HG02642 (cell line): ENCODE results near the gene ARIH2.
"Not testable (repeated sequence)": the region's sequence is repeated elsewhere in the genome, so short reads cannot be mapped to it uniquely, and the experiment has no call there.

Experiments used
- ATAC-seq: cut with Tn5 transposase; IDR thresholded peaks from one replicate; pipeline ENCODE4 v1.9.1; 2021; ENCODE audit warnings: mild to moderate bottlenecking; ENCODE audit not compliant: unreplicated experiment, poor library complexity

The ARIH2 gene

GRCh38 chr3:48918388-48919214 lies at the start of gene ARIH2:
ARIH2 (plus strand) TSS chr3:48918842; CDS start chr3:48927559, 8,717 bp downstream.
- ATAC-seq, result peak; percentile 85

GRCh38 chr3:48877671-48878070 lies 41.0 kb upstream of the ARIH2 start:
- no peak for ATAC-seq

- ATAC-seq, result no peak
Observed at GRCh38 chr3:48879307-48879993, 39.2 kb upstream of the ARIH2 start.

GRCh38 chr3:48879994-48880377 lies 38.7 kb upstream of the ARIH2 start:
- ATAC-seq, result no peak

- ATAC-seq, result no peak
Observed at GRCh38 chr3:48881006-48881405, 37.6 kb upstream of the ARIH2 start.

GRCh38 chr3:48881652-48882114 lies 37.0 kb upstream of the ARIH2 start:
- ATAC-seq, result no peak

- ATAC-seq, result no peak
Observed at GRCh38 chr3:48885753-48886152, 32.9 kb upstream of the ARIH2 start.

GRCh38 chr3:48891606-48892005 lies 27.0 kb upstream of the ARIH2 start:
- ATAC-seq, result no peak

- no peak for ATAC-seq
Observed at GRCh38 chr3:48894516-48894915, 24.1 kb upstream of the ARIH2 start.

GRCh38 chr3:48896936-48897335 lies 21.7 kb upstream of the ARIH2 start:
- no peak for ATAC-seq

- ATAC-seq, result no peak
Observed at GRCh38 chr3:48897460-48898376, 20.9 kb upstream of the ARIH2 start.

- ATAC-seq, result peak; percentile 95
Observed at GRCh38 chr3:48898383-48899234, 20.0 kb upstream of the ARIH2 start, which contains the start of gene SLC25A20. SLC25A20 (minus strand) TSS chr3:48898882; CDS start chr3:48898794, 88 bp downstream.

- no peak for ATAC-seq
Observed at GRCh38 chr3:48899273-48899672, 19.4 kb upstream of the ARIH2 start.

GRCh38 chr3:48907026-48907425 lies 11.6 kb upstream of the ARIH2 start:
- ATAC-seq, result not testable (repeated sequence)

- no peak for ATAC-seq
Observed at GRCh38 chr3:48915296-48915695, 3.3 kb upstream of the ARIH2 start.

GRCh38 chr3:48919215-48920138 lies 835 bp downstream of the ARIH2 start:
- no peak for ATAC-seq

- no peak for ATAC-seq
Observed at GRCh38 chr3:48926425-48927392, 8.1 kb downstream of the ARIH2 start.
